Stomach smooth muscle (tissue), 2 donors: ENCODE measurements around the gene GNMT.
A peak's percentile ranks its signal among the peaks of the same experiment; 100 is the strongest.

Experiments used
- H3K27ac ChIP-seq: one replicate; pipeline ENCODE4 v1.7.0; 2013; ENCODE audit warnings: mild to moderate bottlenecking, low read length, inconsistent platforms
- H3K27me3 ChIP-seq, 2 donors: one replicate each; pipeline ENCODE4 v1.7.0; 2013; ENCODE audit warnings: low read length in 2 of 2; ENCODE audit not compliant: insufficient read depth in 2 of 2, control insufficient read depth in 1 of 2
- H3K36me3 ChIP-seq, 2 donors: one replicate each; pipeline ENCODE4 v1.7.0; 2013; ENCODE audit warnings: low read length in 2 of 2; ENCODE audit not compliant: control insufficient read depth in 2 of 2, insufficient read depth in 2 of 2
- H3K4me1 ChIP-seq: one replicate; pipeline ENCODE4 v1.7.0; 2013; ENCODE audit warnings: low read length; ENCODE audit not compliant: control insufficient read depth, insufficient read depth
- H3K4me3 ChIP-seq, 2 donors: one replicate each; pipeline ENCODE4 v1.7.0; 2013; ENCODE audit warnings: low read length in 2 of 2
- H3K9ac ChIP-seq, 2 donors: one replicate each; pipeline ENCODE4 v1.7.0; 2013; ENCODE audit warnings: low read length in 2 of 2, mild to moderate bottlenecking in 1 of 2
- H3K9me3 ChIP-seq, 2 donors: one replicate each; pipeline ENCODE4 v1.7.0; 2013; ENCODE audit warnings: low read length in 2 of 2; ENCODE audit not compliant: control insufficient read depth in 2 of 2
- donor health status: healthy.
- donor health status: Pancreatic carcinoma.

GNMT gene

GRCh38 chr6:42960243-42961019 is at the start of gene GNMT:
Gene GNMT, plus strand, starts transcription at chr6:42960754. Its CDS starts 14 bp downstream, at chr6:42960768.
- H3K4me3 ChIP-seq = peak within 1 kb of the TSS; percentile 62 to 76
- H3K4me1 ChIP-seq = peaks cover 16% of the 10 kb centered on the region
- H3K27ac ChIP-seq = no peak within 1 kb of the TSS
- peak within 1 kb of the TSS in 1 of 2 donors; percentile 53 for H3K9ac ChIP-seq
- peaks cover 6 to 12% of the 10 kb centered on the region in 2 donors for H3K36me3 ChIP-seq
- H3K9me3 ChIP-seq = no peaks in the 10 kb centered on the region
- H3K27me3 ChIP-seq = no peaks in the 10 kb centered on the region

DNA sequence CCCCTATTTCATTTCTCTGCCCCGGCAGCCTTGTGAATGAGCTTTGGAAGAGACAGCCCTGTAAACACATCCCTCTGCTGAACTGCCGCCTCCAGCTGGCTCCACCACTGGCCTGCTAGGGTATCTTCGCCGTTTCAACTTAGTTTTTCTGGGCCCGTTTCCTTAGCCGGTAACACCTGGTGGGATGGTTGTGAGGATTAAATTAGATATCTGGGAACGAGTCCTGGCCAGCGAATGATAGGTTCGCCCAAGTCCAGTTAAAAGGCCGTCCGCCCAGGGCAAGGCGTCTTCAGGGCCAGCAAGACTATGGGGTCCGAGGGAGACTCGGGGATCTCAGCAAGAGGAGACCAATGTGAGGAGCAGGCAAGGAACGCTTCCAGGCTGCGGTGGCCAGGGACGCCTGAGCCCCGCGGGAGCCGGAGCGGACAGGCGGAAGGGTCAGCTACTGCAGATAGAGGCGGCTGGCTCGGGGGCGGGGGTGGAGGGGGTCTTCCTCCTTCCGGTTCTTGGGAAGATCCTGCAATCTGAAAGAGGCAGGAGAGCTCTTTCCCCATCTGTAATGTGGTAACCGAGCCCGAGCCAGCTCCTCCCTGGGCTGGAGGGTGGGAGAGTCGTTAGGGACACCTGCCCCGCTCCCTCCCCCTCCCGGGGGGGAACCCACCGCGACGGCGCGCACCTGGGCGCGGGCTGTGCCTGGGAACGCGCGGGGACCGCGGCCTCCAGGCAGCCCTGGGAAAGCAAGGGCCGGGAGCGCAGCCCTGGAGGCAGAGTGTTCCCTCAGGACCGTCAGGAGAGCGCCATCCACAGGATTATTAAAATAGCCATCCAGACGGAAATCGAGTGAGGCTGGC is 49.2 kb upstream of the GNMT start:
- Histone ChIP-seq H3K27ac (no peak overlapping the region), H3K27me3 (peaks cover 8 to 10% of the 10 kb centered on the region in 2 donors), H3K4me1 (peaks cover 8% of the 10 kb centered on the region), H3K36me3 (no peaks in the 10 kb centered on the region), H3K9me3 (no peaks in the 10 kb centered on the region), H3K4me3 (no peak overlapping the region), H3K9ac (no peak overlapping the region)

DNA sequence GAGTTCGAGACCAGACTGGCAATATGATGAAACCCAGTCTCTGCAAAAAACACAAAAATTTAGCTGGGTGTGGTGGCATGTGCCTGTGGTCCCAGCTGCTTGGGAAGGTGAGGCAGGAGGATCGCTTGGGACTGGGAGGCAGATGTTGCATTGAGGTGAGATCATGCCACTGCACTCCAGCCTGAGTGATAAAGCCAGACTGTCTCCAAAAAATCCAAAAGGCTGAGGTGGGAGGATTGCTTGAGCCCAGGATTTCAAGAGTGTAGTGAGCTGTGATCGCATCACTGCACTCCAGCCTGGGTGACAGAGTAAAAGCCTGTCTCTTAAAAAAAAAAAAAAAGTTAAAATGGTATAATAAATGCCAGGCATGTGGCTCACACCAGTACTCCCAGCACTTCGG is 46.0 kb upstream of the GNMT start:
- Histone ChIP-seq H3K27ac (no peak overlapping the region), H3K27me3 (peaks cover 8 to 10% of the 10 kb centered on the region in 2 donors), H3K4me1 (peaks cover 8% of the 10 kb centered on the region), H3K4me3 (no peak overlapping the region), H3K9me3 (no peaks in the 10 kb centered on the region), H3K9ac (no peak overlapping the region), H3K36me3 (no peaks in the 10 kb centered on the region)

DNA sequence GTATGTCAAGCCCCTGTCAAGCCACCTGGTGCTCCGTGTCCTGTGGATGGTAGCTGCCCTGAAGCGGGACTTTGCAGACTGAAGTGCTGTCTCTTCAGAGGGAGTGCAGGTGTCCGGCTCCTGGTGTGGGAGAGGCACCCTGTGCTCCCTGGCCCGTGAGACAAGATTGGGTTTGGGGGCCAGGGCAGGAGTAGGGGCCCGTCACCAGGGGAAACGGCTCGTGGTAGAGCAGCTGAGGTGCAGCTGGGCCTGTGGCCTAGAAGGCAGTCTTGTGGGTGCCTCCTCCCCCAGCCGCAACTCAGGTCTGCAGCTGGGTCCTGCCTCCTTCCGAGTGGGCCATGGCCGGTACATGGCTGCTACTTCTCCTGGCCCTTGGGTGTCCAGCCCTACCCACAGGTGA is 44.8 kb upstream of the GNMT start, which contains the start of gene PTCRA:
TSS of gene PTCRA (plus strand) at position 322 of the 400 bp plus-strand sequence. CDS start at position 339, 17 bp downstream.
- Histone ChIP-seq H3K9ac (no peak within 1 kb of the TSS), H3K4me3 (no peak within 1 kb of the TSS), H3K27me3 (peaks cover 8 to 10% of the 10 kb centered on the region in 2 donors), H3K27ac (no peak within 1 kb of the TSS), H3K36me3 (no peaks in the 10 kb centered on the region), H3K4me1 (peaks cover 8% of the 10 kb centered on the region), H3K9me3 (no peaks in the 10 kb centered on the region)

DNA sequence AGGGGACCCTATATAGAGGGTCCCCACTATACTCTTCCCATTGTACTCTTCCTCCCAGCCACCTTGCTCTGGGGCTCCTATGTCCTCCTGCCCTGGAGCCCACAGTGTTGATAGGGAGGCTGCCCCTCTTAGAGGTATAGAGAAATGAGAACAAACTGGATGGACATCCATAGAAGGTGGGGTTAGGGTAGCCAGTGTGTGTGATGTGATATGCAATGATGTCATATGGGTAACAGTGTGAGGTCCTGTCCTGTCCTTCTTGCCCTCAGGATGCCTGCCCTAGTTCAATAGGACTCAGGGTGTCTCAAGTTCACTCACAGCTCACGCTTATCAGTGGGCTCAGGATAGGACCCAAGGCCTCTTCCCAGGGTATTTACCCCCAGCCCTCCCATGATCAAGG is 44.3 kb upstream of the GNMT start:
- H3K27ac ChIP-seq = no peak overlapping the region
- H3K36me3 ChIP-seq = no peaks in the 10 kb centered on the region
- no peaks in the 10 kb centered on the region for H3K9me3 ChIP-seq
- H3K9ac ChIP-seq = no peak overlapping the region
- H3K4me1 ChIP-seq = peaks cover 5% of the 10 kb centered on the region
- peaks cover 5 to 6% of the 10 kb centered on the region in 2 donors for H3K27me3 ChIP-seq
- no peak overlapping the region for H3K4me3 ChIP-seq

DNA sequence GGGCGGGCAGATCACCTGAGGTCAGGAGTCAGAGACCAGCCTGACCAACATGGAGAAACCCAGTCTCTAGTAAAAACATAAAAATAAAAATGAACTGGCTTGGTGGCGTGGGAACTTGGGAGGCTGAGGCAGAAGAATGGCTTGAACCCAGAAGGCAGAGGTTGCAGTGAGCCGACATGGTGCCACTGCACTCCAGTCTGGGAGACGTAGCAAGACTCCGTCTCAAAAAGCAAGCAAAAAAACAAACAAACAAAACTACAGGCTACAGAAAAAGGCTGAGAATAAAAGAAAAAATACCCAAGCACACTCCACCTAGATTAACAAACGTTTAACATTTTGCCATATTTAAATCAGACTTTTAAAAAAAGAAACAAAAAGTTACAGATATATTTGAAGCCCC is 38.8 kb upstream of the GNMT start:
- Histone ChIP-seq H3K27ac (no peak overlapping the region), H3K4me1 (no peaks in the 10 kb centered on the region), H3K4me3 (no peak overlapping the region), H3K36me3 (no peaks in the 10 kb centered on the region), H3K27me3 (peaks cover 12 to 15% of the 10 kb centered on the region in 2 donors), H3K9me3 (no peaks in the 10 kb centered on the region), H3K9ac (no peak overlapping the region)

DNA sequence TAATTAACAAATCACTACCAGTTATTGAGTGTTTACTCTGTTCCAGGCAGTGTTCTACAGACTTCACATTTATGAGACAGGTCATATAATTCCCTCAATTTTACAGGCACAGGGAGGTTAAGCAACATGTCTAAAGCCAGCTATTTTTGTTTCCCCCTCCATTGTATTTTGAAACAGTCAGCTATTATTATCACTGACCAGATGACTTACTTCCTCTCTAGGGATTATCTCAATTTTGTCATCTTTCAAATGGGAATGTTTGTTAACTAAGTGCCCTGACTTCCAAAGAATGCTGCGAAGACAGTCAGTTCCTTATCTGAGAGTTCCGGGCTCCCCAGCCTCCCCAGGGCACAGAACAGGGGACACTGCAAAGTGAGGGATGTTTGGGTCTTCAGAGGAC is 36.9 kb upstream of the GNMT start:
- Histone ChIP-seq H3K4me3 (no peak overlapping the region), H3K9me3 (no peaks in the 10 kb centered on the region), H3K9ac (no peak overlapping the region), H3K27me3 (peaks cover 12 to 15% of the 10 kb centered on the region in 2 donors), H3K27ac (no peak overlapping the region), H3K36me3 (no peaks in the 10 kb centered on the region), H3K4me1 (peaks cover 3% of the 10 kb centered on the region)

DNA sequence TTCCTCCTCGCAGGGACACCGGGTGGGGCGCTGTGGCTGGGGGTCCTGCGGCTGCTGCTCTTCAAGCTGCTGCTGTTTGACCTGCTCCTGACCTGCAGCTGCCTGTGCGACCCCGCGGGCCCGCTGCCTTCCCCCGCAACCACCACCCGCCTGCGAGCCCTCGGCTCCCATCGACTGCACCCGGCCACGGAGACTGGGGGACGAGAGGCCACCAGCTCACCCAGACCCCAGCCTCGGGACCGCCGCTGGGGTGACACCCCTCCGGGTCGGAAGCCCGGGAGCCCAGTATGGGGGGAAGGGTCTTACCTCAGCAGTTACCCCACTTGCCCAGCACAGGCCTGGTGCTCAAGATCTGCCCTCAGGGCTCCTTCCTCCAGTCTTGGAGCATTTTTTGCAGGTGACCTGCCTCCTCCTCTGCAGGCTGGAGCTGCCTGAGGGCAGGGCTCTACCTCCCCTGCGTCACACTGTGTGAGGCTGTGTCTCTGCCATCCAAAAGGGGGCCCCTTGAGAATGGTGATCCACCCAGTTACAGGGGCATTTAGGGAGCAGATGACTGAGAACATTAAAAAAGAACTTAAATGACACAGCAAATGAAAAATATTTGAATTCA is 35.2 kb upstream of the GNMT start:
- Histone ChIP-seq H3K9ac (no peak overlapping the region), H3K27me3 (peaks cover 12 to 15% of the 10 kb centered on the region in 2 donors), H3K4me3 (no peak overlapping the region), H3K4me1 (peaks cover 15% of the 10 kb centered on the region), H3K9me3 (no peaks in the 10 kb centered on the region), H3K36me3 (no peaks in the 10 kb centered on the region), H3K27ac (no peak overlapping the region)

- Histone ChIP-seq H3K27ac (peak within 1 kb of the TSS; percentile 98), H3K9me3 (no peaks in the 10 kb centered on the region), H3K9ac (peak within 1 kb of the TSS; percentile 66 to 90), H3K4me1 (peaks cover 31% of the 10 kb centered on the region), H3K36me3 (peaks cover 1 to 2% of the 10 kb centered on the region in 2 donors), H3K4me3 (peak within 1 kb of the TSS; percentile 89 to 92), H3K27me3 (peaks cover 5 to 8% of the 10 kb centered on the region in 2 donors)
Observed at GRCh38 chr6:42928986-42929820, 31.4 kb upstream of the GNMT start, which contains the start of gene CNPY3. Gene CNPY3, plus strand, starts transcription at chr6:42929480. Its CDS starts 91 bp downstream, at chr6:42929571.
